Keratinocyte (primary cell): Measurements from ENCODE around the gene CDC42SE2. TPM values are rescaled to one million over a fixed set of nuclear protein-coding genes. Genes with fewer than 3 reads are reported as not detected.
A peak's percentile ranks its signal among the peaks of the same experiment; 100 is the strongest.

Experiments
- DNase-seq: peaks from one replicate; pipeline ENCODE4 v3.0.0-alpha.2; 2011; ENCODE audit warnings: low read depth, missing footprints, low spot score
- FAIRE-seq: peaks from 2 replicates; lab custom pipeline; 2011; peaks lifted over from hg19 to GRCh38; lab: Jason Lieb, UNC
- H2AFZ ChIP-seq: 2 replicates; pipeline ENCODE4 v1.6.0; 2012; ENCODE audit warnings: low read length, control low read depth, inconsistent platforms; ENCODE audit not compliant: control insufficient read depth
- H3K27ac ChIP-seq: 2 replicates; pipeline ENCODE4 v1.5.1; 2011; ENCODE audit warnings: low read length; ENCODE audit not compliant: control insufficient read depth, insufficient read depth
- H3K27me3 ChIP-seq: 3 replicates; pipeline ENCODE4 v1.6.0; 2011; ENCODE audit warnings: low read length; ENCODE audit not compliant: control insufficient read depth, insufficient read depth; ENCODE audit errors: extremely low read depth
- H3K36me3 ChIP-seq, 2 experiments: 2 replicates in 1 of 2; 3 replicates in 1 of 2; pipeline ENCODE4 v1.5.1; 2011; ENCODE audit warnings: low read length in 2 of 2, mild to moderate bottlenecking in 1 of 2; ENCODE audit not compliant: control insufficient read depth in 2 of 2, insufficient read depth in 2 of 2; ENCODE audit errors: extremely low read depth in 1 of 2
- H3K4me1 ChIP-seq: 3 replicates; pipeline ENCODE4 v1.5.1; 2011; ENCODE audit warnings: low read length; ENCODE audit not compliant: control insufficient read depth, insufficient read depth; ENCODE audit errors: extremely low read depth
- H3K4me2 ChIP-seq: 3 replicates; pipeline ENCODE4 v1.6.0; 2011; ENCODE audit warnings: low read depth, low read length; ENCODE audit not compliant: control insufficient read depth, insufficient read depth; ENCODE audit errors: extremely low read depth
- H3K4me3 ChIP-seq, 3 experiments: fragments of 200-600 bp in 1 of 3; sonication (generic) in 1 of 3; 2 replicates in 2 of 3; 3 replicates in 1 of 3; pipeline ENCODE4 v1.5.1; 2011 to 2016; ENCODE audit warnings: low read length in 3 of 3, mild to moderate bottlenecking in 3 of 3, control low read depth in 2 of 3, inconsistent platforms in 1 of 3, low read depth in 1 of 3, mixed read lengths in 1 of 3, mixed run types in 1 of 3, moderate library complexity in 1 of 3; ENCODE audit not compliant: control insufficient read depth in 2 of 3, insufficient read depth in 2 of 3; ENCODE audit errors: extremely low read depth in 1 of 3
- H3K79me2 ChIP-seq: 2 replicates; pipeline ENCODE4 v1.6.0; 2012; ENCODE audit warnings: low read length; ENCODE audit not compliant: control insufficient read depth, insufficient read depth
- H3K9ac ChIP-seq: 3 replicates; pipeline ENCODE4 v1.6.0; 2011; ENCODE audit warnings: low read length; ENCODE audit not compliant: control insufficient read depth, insufficient read depth; ENCODE audit errors: extremely low read depth
- H3K9me1 ChIP-seq: 3 replicates; pipeline ENCODE4 v1.6.0; 2011; ENCODE audit warnings: low read length; ENCODE audit not compliant: control insufficient read depth, insufficient read depth; ENCODE audit errors: extremely low read depth
- H3K9me3 ChIP-seq: 2 replicates; pipeline ENCODE4 v1.5.1; 2012; ENCODE audit warnings: low read depth, low read length; ENCODE audit not compliant: control insufficient read depth
- H4K20me1 ChIP-seq: 3 replicates; pipeline ENCODE4 v1.6.0; 2011; ENCODE audit warnings: low read length; ENCODE audit not compliant: control insufficient read depth, insufficient read depth; ENCODE audit errors: extremely low read depth
- EZH2 ChIP-seq: IDR thresholded peaks from one replicate; pipeline ENCODE4 v1.6.1; 2012; ENCODE audit warnings: inconsistent platforms, mild to moderate bottlenecking, low read length, moderate library complexity
- dilution Hi-C: fragments of 300-500 bp; cut with MboI; formaldehyde crosslinking; loops from one replicate; pipeline ENCODE4 v1.7.0; 2020; ENCODE audit warnings: low sequenced_read_pairs; ENCODE audit not compliant: extremely low pct_ligation_motif_present
- polyA plus RNA-seq, 5 experiments: library from polyadenylated mRNA; depleted of rRNA in 3 of 5; stranded (reverse) in 3 of 5; stranded (forward) in 1 of 5; unstranded in 1 of 5; fragments of >200 nt; gene quantifications; 1 replicate in 1 of 5; 2 replicates in 3 of 5; 3 replicates in 1 of 5; pipeline versions ENCODE4 v1.2.1 to v1.2.3, GENCODE V29; 2011 to 2012; ENCODE audit warnings: missing spikeins in 2 of 5, low read depth in 1 of 5, low replicate concordance in 1 of 5
- TF ChIP-seq, protein P1 (sequence below), 3 experiments: IDR thresholded peaks in 1 of 3; conservative IDR thresholded peaks in 1 of 3; optimal IDR thresholded peaks in 1 of 3; 2 replicates in 2 of 3; 3 replicates in 1 of 3; pipeline versions ENCODE3 to v1.5.1; 2011; ENCODE audit warnings: low read length in 3 of 3, mild to moderate bottlenecking in 3 of 3, moderate library complexity in 2 of 3, control low read depth in 1 of 3, inconsistent platforms in 1 of 3; ENCODE audit not compliant: insufficient read depth in 2 of 3; ENCODE audit errors: extremely low read depth in 1 of 3

CDC42SE2 gene
- polyA plus RNA-seq, 1 donor (not counting 4 experiments of a cell fraction or from before 2014, with no cell fraction given) = 32.5 TPM

DNA sequence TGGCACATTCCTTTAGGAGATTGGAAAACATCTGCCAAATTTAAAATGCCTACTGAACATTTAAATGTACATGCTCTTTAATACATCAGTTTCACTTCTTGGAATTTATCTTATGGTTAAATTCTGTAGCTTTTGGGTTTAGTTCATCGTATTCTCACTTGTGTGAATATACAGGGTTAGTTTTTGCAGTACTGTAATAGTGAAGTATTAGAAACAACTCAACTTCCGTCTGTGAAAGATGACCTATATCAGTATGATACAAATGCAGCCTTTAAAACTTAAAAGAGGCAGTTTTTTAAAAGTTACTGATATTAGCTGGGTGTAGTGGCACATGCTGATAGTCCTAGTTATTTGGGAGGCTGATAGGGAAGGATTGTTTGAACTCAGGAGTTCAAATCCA is 57.2 kb downstream of the CDC42SE2 start:
- DNase-seq = no peak
- Histone ChIP-seq H2AFZ (no peak overlapping the region), H3K36me3 (peaks cover 2 to 6% of the 10 kb centered on the region in 2 experiments), H3K9me1 (no peaks in the 10 kb centered on the region), H3K79me2 (peaks cover 65% of the 10 kb centered on the region), H3K27ac (no peak overlapping the region), H3K9ac (no peak overlapping the region), H3K9me3 (no peaks in the 10 kb centered on the region), H4K20me1 (no peaks in the 10 kb centered on the region), H3K4me2 (no peak overlapping the region), H3K27me3 (no peaks in the 10 kb centered on the region), H3K4me3 (no peak overlapping the region), H3K4me1 (peaks cover 9% of the 10 kb centered on the region)
- dilution Hi-C loops = no loop called here
- no peak for TF ChIP-seq EZH2
- TF ChIP-seq, protein P1, sequence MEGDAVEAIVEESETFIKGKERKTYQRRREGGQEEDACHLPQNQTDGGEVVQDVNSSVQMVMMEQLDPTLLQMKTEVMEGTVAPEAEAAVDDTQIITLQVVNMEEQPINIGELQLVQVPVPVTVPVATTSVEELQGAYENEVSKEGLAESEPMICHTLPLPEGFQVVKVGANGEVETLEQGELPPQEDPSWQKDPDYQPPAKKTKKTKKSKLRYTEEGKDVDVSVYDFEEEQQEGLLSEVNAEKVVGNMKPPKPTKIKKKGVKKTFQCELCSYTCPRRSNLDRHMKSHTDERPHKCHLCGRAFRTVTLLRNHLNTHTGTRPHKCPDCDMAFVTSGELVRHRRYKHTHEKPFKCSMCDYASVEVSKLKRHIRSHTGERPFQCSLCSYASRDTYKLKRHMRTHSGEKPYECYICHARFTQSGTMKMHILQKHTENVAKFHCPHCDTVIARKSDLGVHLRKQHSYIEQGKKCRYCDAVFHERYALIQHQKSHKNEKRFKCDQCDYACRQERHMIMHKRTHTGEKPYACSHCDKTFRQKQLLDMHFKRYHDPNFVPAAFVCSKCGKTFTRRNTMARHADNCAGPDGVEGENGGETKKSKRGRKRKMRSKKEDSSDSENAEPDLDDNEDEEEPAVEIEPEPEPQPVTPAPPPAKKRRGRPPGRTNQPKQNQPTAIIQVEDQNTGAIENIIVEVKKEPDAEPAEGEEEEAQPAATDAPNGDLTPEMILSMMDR (optimal IDR thresholded peaks at IDR 0.05 in 1 of 3, IDR thresholded peaks at IDR 0.05 in 1 of 3, conservative IDR thresholded peaks at IDR 0.05 in 1 of 3; ENCODE audit: extremely low read depth in 1 of 3, insufficient read depth in 2 of 3, low read length in 3 of 3) = no peak
- FAIRE-seq = no peak

DNA sequence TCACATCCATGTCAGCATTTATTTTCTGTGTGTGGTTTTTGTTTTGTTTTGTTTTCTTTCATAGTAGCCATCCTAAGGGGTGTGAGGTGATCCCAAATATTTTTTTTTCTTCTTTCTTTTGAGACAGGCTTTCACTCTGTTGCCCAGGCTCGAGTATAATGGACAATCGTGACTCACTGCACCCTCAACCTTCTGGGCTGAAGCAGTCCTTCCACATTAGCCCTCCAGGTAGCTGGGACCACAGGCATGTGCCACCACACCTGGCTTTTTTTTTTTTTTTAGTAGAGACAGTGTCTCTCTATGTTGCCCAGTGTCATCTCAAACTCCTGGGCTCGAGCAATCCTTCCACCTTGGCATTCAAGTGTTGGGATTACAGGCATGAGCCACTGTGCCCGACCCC is 59.1 kb downstream of the CDC42SE2 start:
- peaks cover 55% of the 10 kb centered on the region for H3K79me2 ChIP-seq
- H3K27ac ChIP-seq = no peak overlapping the region
- H3K4me2 ChIP-seq = no peak overlapping the region
- H3K9ac ChIP-seq = no peak overlapping the region
- no peaks in the 10 kb centered on the region for H3K9me3 ChIP-seq
- H2AFZ ChIP-seq = no peak overlapping the region
- dilution Hi-C loops = no loop called here
- H4K20me1 ChIP-seq = no peaks in the 10 kb centered on the region
- FAIRE-seq (peak; percentile 60), DNase-seq (no peak)
- H3K4me3 ChIP-seq = no peak overlapping the region
- H3K27me3 ChIP-seq = no peaks in the 10 kb centered on the region
- TF ChIP-seq, protein P1 (optimal IDR thresholded peaks at IDR 0.05 in 1 of 3, IDR thresholded peaks at IDR 0.05 in 1 of 3, conservative IDR thresholded peaks at IDR 0.05 in 1 of 3; ENCODE audit: extremely low read depth in 1 of 3, insufficient read depth in 2 of 3, low read length in 3 of 3) = no peak
- no peak for TF ChIP-seq EZH2
- no peaks in the 10 kb centered on the region for H3K9me1 ChIP-seq
- H3K4me1 ChIP-seq = peaks cover 11% of the 10 kb centered on the region
- peaks cover 3 to 6% of the 10 kb centered on the region in 2 experiments for H3K36me3 ChIP-seq
